HG03521 (cell line): Measurements from ENCODE around the gene GRIK1.

Experiments
- ATAC-seq: cut with Tn5 transposase; IDR thresholded peaks from one replicate; pipeline ENCODE4 v1.9.1; 2021; ENCODE audit warnings: mild to moderate bottlenecking, moderate library complexity; ENCODE audit not compliant: unreplicated experiment

Gene GRIK1

DNA sequence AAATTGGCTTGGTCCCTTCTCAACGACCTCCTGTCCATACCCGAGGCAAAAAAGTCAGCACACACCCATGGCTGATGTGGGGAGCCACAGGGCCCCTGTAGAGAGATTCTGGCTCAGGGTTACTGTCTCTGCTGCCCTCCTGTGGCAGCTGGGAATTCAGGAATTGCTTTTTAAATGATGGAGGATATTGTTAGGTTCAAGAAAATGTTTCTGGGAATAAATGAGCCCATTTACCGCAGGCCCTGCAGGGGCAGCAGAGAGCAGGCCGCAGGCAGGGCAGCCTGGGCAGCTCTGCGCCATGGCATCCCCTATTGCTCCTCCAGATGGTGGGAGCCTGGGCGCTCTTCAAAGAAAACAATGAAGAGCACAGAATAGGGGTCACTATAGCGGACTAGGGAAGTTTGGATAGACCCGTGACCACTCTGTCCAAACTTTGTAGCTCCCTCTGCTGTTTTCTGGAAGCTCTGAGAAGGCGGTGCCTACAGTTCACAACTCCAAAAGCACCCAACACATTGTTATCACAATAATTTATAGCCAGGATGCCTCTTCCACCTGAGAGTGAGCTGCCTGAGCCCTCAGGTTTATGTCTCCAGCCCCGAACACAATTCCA is 440.0 kb downstream of the GRIK1 start:
- ATAC-seq = no peak

DNA sequence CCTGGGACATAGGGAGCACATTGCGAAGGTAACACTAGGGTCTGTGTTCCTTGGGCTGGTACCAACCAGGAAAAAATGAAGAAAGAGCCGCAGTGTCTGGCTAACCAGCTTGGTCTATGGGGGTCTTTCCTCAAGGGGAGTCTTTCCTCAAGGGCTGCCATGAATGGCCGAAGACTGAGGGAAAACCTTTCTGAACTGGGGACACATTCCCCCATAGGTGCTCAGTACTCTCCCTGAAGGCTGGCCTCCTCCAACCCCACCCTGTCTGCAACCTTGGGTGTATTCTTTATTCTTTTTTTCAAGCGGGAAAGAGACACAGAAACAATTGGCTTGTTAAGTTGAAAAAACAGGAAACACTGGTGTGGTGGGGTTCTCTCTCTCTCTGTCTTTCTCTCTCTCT is 440.6 kb downstream of the GRIK1 start:
- no peak for ATAC-seq

GRCh38 chr21:29496337-29496736 is 443.5 kb downstream of the GRIK1 start:
- no peak for ATAC-seq

- no peak for ATAC-seq
Observed at GRCh38 chr21:29490016-29490415, 449.8 kb downstream of the GRIK1 start.

- no peak for ATAC-seq
Observed at GRCh38 chr21:29487154-29487553, 452.6 kb downstream of the GRIK1 start.
